CMK (cell line): ENCODE data around the gene NDOR1.

Experiments
- DNase-seq: peaks from one replicate; pipeline ENCODE4 v3.0.0-alpha.2; 2010; ENCODE audit warnings: low read depth

NDOR1 gene

GRCh38 chr9:137198902-137199283 is 6.6 kb upstream of the NDOR1 start:
- no peak for DNase-seq

GRCh38 chr9:137199411-137200121 is 5.9 kb upstream of the NDOR1 start:
- DNase-seq = no peak

- DNase-seq = peak; percentile 99
Measured at GRCh38 chr9:137200311-137201204, 4.9 kb upstream of the NDOR1 start, which contains the start of gene TPRN. Gene TPRN (minus strand): TSS chr9:137200741. CDS start chr9:137200711, 30 bp downstream.

GRCh38 chr9:137201205-137201868 is 4.2 kb upstream of the NDOR1 start:
- no peak for DNase-seq

GRCh38 chr9:137202966-137203365 is 2.5 kb upstream of the NDOR1 start:
- DNase-seq = no peak

- DNase-seq = no peak
Measured at GRCh38 chr9:137204731-137205125, 772 bp upstream of the NDOR1 start.

- DNase-seq = no peak
Measured at GRCh38 chr9:137206602-137207001, 1.1 kb downstream of the NDOR1 start.

GRCh38 chr9:137211532-137211931 is 6.0 kb downstream of the NDOR1 start:
- no peak for DNase-seq

GRCh38 chr9:137212520-137212919 is 7.0 kb downstream of the NDOR1 start:
- DNase-seq = no peak

GRCh38 chr9:137213160-137214060 is 7.9 kb downstream of the NDOR1 start:
- no peak for DNase-seq

- DNase-seq = no peak
Measured at GRCh38 chr9:137214620-137215019, 9.1 kb downstream of the NDOR1 start.

GRCh38 chr9:137215196-137215986 is 9.9 kb downstream of the NDOR1 start:
- DNase-seq = no peak

GRCh38 chr9:137216188-137216965 is 10.9 kb downstream of the NDOR1 start:
- no peak for DNase-seq

GRCh38 chr9:137217276-137218211 is 12.0 kb downstream of the NDOR1 start:
- DNase-seq = no peak

- no peak for DNase-seq
Measured at GRCh38 chr9:137218212-137218753, 12.8 kb downstream of the NDOR1 start.

GRCh38 chr9:137218754-137219271 is 13.3 kb downstream of the NDOR1 start:
- no peak for DNase-seq

GRCh38 chr9:137219757-137220316 is 14.3 kb downstream of the NDOR1 start:
- no peak for DNase-seq
